ENCODE data around the gene PABPN1L. TPM values are rescaled to one million over a fixed set of nuclear protein-coding genes. Genes with fewer than 3 reads are reported as not detected.
"Not testable (repeated sequence)": the region's sequence is repeated elsewhere in the genome, so short reads cannot be mapped to it uniquely, and the experiment has no call there.

Gene PABPN1L
- polyA plus RNA-seq, 4 donors, result 0.11 TPM; not detected in 3

GRCh38 chr16:88902744-88903143 is 36.3 kb upstream of the PABPN1L start:
- no peak for DNase-seq (ENCODE audit: low read depth in 4 of 4, low spot score in 2 of 4)

- DNase-seq (ENCODE audit: low read depth in 4 of 4, low spot score in 2 of 4), result no peak
Observed at GRCh38 chr16:88901718-88902337, 35.4 kb upstream of the PABPN1L start.

GRCh38 chr16:88900662-88901052 is 34.2 kb upstream of the PABPN1L start:
- no peak for DNase-seq (ENCODE audit: low read depth in 4 of 4, low spot score in 2 of 4)

GRCh38 chr16:88899901-88900661 is 33.6 kb upstream of the PABPN1L start:
- DNase-seq (ENCODE audit: low read depth in 4 of 4, low spot score in 2 of 4), result no peak

GRCh38 chr16:88897696-88898425 is 31.4 kb upstream of the PABPN1L start:
- DNase-seq (ENCODE audit: low read depth in 4 of 4, low spot score in 2 of 4), result no peak

- no peak for DNase-seq (ENCODE audit: low read depth in 4 of 4, low spot score in 2 of 4)
Observed at GRCh38 chr16:88896238-88897070, 30.0 kb upstream of the PABPN1L start.

- DNase-seq (ENCODE audit: low read depth in 4 of 4, low spot score in 2 of 4), result no peak
Observed at GRCh38 chr16:88895335-88895734, 28.9 kb upstream of the PABPN1L start.

- no peak for DNase-seq (ENCODE audit: low read depth in 4 of 4, low spot score in 2 of 4)
Observed at GRCh38 chr16:88894681-88895300, 28.3 kb upstream of the PABPN1L start.

GRCh38 chr16:88894266-88894665 is 27.8 kb upstream of the PABPN1L start:
- DNase-seq (ENCODE audit: low read depth in 4 of 4, low spot score in 2 of 4), result not testable (repeated sequence)

GRCh38 chr16:88893127-88893968 is 26.9 kb upstream of the PABPN1L start:
- no peak for DNase-seq (ENCODE audit: low read depth in 4 of 4, low spot score in 2 of 4)

GRCh38 chr16:88892065-88892464 is 25.6 kb upstream of the PABPN1L start:
- DNase-seq (ENCODE audit: low read depth in 4 of 4, low spot score in 2 of 4), result no peak

GRCh38 chr16:88891083-88891482 is 24.6 kb upstream of the PABPN1L start:
- no peak for DNase-seq (ENCODE audit: low read depth in 4 of 4, low spot score in 2 of 4)

GRCh38 chr16:88889702-88890352 is 23.4 kb upstream of the PABPN1L start:
- DNase-seq (ENCODE audit: low read depth in 4 of 4, low spot score in 2 of 4), result not testable (repeated sequence)

GRCh38 chr16:88888461-88889387 is 22.3 kb upstream of the PABPN1L start:
- no peak for DNase-seq (ENCODE audit: low read depth in 4 of 4, low spot score in 2 of 4)

GRCh38 chr16:88888057-88888456 is 21.6 kb upstream of the PABPN1L start:
- no peak for DNase-seq (ENCODE audit: low read depth in 4 of 4, low spot score in 2 of 4)

- DNase-seq (ENCODE audit: low read depth in 4 of 4, low spot score in 2 of 4), result peak in 1 of 4 donors; percentile 25
Observed at GRCh38 chr16:88886845-88887521, 20.5 kb upstream of the PABPN1L start.

- no peak for DNase-seq (ENCODE audit: low read depth in 4 of 4, low spot score in 2 of 4)
Observed at GRCh38 chr16:88886420-88886844, 20.0 kb upstream of the PABPN1L start.
